ENCODE results near the gene RAB11FIP5.

Gene RAB11FIP5

GRCh38 chr2:73032702-73033097, 80.0 kb downstream of the RAB11FIP5 start:
- no peak for DNase-seq (ENCODE audit: low read depth)

GRCh38 chr2:73031725-73032701, 80.7 kb downstream of the RAB11FIP5 start:
- DNase-seq (ENCODE audit: low read depth): no peak

GRCh38 chr2:73031095-73031678, 81.6 kb downstream of the RAB11FIP5 start:
- DNase-seq (ENCODE audit: low read depth): no peak

DNA sequence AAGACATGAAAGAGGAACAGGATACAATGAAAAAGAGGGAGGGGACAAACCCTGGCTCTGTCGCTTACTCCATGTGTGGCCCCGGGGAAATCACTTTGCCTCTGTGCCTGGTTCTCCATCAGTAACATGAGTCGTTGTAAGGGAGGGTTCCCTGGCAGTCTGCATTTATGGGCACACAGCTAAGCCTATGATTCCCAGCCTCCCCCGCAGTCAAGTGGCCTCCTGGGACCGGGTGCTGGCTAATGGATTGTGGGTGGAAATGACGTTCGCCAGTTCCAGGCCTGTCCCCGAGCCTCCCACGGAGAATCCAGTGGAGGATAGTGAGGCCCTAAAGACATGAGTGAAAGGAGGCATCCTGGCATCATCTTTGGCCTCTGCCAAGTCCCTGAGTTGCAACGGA, 83.9 kb downstream of the RAB11FIP5 start:
- DNase-seq (ENCODE audit: low read depth): no peak

DNA sequence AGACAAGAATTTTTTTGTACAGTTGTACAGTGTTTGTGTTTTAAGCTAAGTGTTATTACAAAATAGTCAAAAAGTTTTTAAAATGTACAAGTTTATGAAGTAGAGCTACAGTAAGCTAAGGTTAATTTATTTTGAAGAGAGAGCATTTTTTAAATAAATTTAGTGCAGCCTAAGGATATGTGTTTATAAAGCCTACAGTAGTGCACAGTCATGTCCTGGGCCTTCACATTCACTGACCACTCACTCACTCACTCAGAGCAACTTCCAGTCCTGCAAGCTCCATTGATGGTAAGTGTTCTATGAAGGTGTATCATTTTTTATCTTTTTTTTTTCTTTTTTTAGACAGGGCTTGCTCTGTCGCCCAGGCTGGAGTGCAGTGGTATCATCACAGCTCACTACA, 85.4 kb downstream of the RAB11FIP5 start:
- DNase-seq (ENCODE audit: low read depth): no peak

DNA sequence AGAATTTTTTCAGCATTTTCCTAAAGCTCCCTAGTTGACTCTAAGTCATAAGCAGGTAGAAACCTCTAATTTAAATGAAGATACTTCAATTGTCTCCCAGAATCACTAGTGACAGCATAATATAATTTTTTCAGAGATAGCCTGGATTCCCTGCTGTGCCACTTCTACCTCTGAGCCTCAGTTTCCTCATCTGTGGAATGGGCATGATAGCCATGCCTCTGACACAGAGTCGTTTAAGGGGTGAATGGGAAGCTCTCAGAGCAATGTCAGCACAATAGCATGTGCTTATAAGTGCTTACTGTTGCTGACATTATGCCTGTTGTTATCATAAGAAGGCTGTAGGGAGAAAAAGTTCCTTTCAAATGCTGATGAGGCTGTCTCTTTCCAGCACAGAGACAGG, 89.3 kb downstream of the RAB11FIP5 start:
- DNase-seq (ENCODE audit: low read depth): no peak

All from stimulated activated CD8-positive, alpha-beta memory T cell treated with anti-CD3 and anti-CD28 coated beads, Interleukin-12 subunit alpha, Interleukin-12 subunit beta, amount 100 ng/mL, for 1 hour (primary cell).